ENCODE measurements around the gene RRAGB. TPM values are rescaled to one million over a fixed set of nuclear protein-coding genes. Genes with fewer than 3 reads are reported as not detected.

RRAGB gene
- total and polyA plus RNA-seq, 2 experiments from 2014 or later = 6.0 to 7.9 TPM

GRCh38 chrX:55754861-55755294 lies 37.3 kb downstream of the RRAGB start:
- H3K4me3 ChIP-seq = no peak overlapping the region
- H3K27ac Mint-ChIP-seq = no peak overlapping the region
- DNase-seq (ENCODE audit: low spot score) (no peak), ATAC-seq (no peak)
- no peak overlapping the region for H2AFZ ChIP-seq
- TF ChIP-seq NANOG (IDR thresholded peaks at IDR 0.05; ENCODE audit: borderline replicate concordance) = no peak
- TF ChIP-seq CTCF (conservative IDR thresholded peaks at IDR 0.05; ENCODE audit: low read depth in 2 of 2) = no peak
- TF ChIP-seq EZH2 (IDR thresholded peaks at IDR 0.05; ENCODE audit: low read depth, unreplicated experiment) = no peak
- TF ChIP-seq STAT1 (IDR thresholded peaks at IDR 0.05; ENCODE audit: unreplicated experiment) = no peak
- TF ChIP-seq CREB1 (CRISPR knock-in tag; IDR thresholded peaks at IDR 0.05; ENCODE audit: low read depth) = no peak
- TF ChIP-seq ETS1 (IDR thresholded peaks at IDR 0.05) = no peak
- TF ChIP-seq ZNF114 (CRISPR knock-in tag; IDR thresholded peaks at IDR 0.05) = no peak
- TF ChIP-seq EZH2phosphoT487 (IDR thresholded peaks at IDR 0.05; ENCODE audit: unreplicated experiment) = no peak
- TF ChIP-seq ZNF331 (CRISPR knock-in tag; IDR thresholded peaks at IDR 0.05; ENCODE audit: low read depth) = no peak
- TF ChIP-seq, protein P1, sequence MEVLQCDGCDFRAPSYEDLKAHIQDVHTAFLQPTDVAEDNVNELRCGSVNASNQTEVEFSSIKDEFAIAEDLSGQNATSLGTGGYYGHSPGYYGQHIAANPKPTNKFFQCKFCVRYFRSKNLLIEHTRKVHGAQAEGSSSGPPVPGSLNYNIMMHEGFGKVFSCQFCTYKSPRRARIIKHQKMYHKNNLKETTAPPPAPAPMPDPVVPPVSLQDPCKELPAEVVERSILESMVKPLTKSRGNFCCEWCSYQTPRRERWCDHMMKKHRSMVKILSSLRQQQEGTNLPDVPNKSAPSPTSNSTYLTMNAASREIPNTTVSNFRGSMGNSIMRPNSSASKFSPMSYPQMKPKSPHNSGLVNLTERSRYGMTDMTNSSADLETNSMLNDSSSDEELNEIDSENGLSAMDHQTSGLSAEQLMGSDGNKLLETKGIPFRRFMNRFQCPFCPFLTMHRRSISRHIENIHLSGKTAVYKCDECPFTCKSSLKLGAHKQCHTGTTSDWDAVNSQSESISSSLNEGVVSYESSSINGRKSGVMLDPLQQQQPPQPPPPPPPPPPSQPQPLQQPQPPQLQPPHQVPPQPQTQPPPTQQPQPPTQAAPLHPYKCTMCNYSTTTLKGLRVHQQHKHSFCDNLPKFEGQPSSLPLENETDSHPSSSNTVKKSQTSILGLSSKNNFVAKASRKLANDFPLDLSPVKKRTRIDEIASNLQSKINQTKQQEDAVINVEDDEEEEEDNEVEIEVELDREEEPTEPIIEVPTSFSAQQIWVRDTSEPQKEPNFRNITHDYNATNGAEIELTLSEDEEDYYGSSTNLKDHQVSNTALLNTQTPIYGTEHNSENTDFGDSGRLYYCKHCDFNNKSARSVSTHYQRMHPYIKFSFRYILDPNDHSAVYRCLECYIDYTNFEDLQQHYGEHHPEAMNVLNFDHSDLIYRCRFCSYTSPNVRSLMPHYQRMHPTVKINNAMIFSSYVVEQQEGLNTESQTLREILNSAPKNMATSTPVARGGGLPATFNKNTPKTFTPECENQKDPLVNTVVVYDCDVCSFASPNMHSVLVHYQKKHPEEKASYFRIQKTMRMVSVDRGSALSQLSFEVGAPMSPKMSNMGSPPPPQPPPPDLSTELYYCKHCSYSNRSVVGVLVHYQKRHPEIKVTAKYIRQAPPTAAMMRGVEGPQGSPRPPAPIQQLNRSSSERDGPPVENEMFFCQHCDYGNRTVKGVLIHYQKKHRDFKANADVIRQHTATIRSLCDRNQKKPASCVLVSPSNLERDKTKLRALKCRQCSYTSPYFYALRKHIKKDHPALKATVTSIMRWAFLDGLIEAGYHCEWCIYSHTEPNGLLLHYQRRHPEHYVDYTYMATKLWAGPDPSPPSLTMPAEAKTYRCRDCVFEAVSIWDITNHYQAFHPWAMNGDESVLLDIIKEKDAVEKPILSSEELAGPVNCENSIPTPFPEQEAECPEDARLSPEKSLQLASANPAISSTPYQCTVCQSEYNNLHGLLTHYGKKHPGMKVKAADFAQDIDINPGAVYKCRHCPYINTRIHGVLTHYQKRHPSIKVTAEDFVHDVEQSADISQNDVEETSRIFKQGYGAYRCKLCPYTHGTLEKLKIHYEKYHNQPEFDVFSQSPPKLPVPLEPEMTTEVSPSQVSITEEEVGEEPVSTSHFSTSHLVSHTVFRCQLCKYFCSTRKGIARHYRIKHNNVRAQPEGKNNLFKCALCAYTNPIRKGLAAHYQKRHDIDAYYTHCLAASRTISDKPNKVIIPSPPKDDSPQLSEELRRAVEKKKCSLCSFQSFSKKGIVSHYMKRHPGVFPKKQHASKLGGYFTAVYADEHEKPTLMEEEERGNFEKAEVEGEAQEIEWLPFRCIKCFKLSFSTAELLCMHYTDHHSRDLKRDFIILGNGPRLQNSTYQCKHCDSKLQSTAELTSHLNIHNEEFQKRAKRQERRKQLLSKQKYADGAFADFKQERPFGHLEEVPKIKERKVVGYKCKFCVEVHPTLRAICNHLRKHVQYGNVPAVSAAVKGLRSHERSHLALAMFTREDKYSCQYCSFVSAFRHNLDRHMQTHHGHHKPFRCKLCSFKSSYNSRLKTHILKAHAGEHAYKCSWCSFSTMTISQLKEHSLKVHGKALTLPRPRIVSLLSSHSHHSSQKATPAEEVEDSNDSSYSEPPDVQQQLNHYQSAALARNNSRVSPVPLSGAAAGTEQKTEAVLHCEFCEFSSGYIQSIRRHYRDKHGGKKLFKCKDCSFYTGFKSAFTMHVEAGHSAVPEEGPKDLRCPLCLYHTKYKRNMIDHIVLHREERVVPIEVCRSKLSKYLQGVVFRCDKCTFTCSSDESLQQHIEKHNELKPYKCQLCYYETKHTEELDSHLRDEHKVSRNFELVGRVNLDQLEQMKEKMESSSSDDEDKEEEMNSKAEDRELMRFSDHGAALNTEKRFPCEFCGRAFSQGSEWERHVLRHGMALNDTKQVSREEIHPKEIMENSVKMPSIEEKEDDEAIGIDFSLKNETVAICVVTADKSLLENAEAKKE (CRISPR knock-in tag; IDR thresholded peaks at IDR 0.05) = no peak
- no peak for TF ChIP-seq JUNB (IDR thresholded peaks at IDR 0.05; ENCODE audit: unreplicated experiment)
- no peak for TF ChIP-seq POLR2AphosphoS5 (IDR thresholded peaks at IDR 0.05; ENCODE audit: low read depth)
- TF ChIP-seq REST (IDR thresholded peaks at IDR 0.05; ENCODE audit: unreplicated experiment) = no peak
- H3K4me1 Mint-ChIP-seq = no peaks in the 10 kb centered on the region
- no peaks in the 10 kb centered on the region for H3K4me1 ChIP-seq (ENCODE audit: insufficient read depth)
- peaks cover 3% of the 10 kb centered on the region; the same call in 1 of the 3 replicates for H3K36me3 Mint-ChIP-seq (ENCODE audit: low read depth)
- H3K27me3 Mint-ChIP-seq (ENCODE audit: insufficient read depth, low read depth, poor library complexity) = peaks cover 4% of the 10 kb centered on the region
- H3K27ac ChIP-seq (ENCODE audit: low read depth) = no peak overlapping the region
- H3K9me2 ChIP-seq (ENCODE audit: insufficient read depth) = no peaks in the 10 kb centered on the region
- H3K27me3 ChIP-seq (ENCODE audit: insufficient read depth) = no peaks in the 10 kb centered on the region
- no peaks in the 10 kb centered on the region for H3F3A ChIP-seq (replicated peaks; ENCODE audit: low read depth)
- no peaks in the 10 kb centered on the region for H3K79me2 ChIP-seq (replicated peaks; ENCODE audit: insufficient read depth)
- H3K4me3 Mint-ChIP-seq = no peak overlapping the region
- no peak overlapping the region for H3K4me2 ChIP-seq
- H3K9me3 Mint-ChIP-seq = no peaks in the 10 kb centered on the region
- no peaks in the 10 kb centered on the region; the same call in 1 of the 2 replicates for H3K36me3 ChIP-seq (ENCODE audit: insufficient read depth)
- no peaks in the 10 kb centered on the region for H4K20me1 ChIP-seq (replicated peaks; ENCODE audit: insufficient read depth)
